ENCODE results near the gene UNC80. TPM values are rescaled to one million over a fixed set of nuclear protein-coding genes. Genes with fewer than 3 reads are reported as not detected.

Gene UNC80
- total RNA-seq: under 1 TPM in 1 of 4 donors, not detected in 3; under 0.01 TPM

- TF ChIP-seq, protein P1, sequence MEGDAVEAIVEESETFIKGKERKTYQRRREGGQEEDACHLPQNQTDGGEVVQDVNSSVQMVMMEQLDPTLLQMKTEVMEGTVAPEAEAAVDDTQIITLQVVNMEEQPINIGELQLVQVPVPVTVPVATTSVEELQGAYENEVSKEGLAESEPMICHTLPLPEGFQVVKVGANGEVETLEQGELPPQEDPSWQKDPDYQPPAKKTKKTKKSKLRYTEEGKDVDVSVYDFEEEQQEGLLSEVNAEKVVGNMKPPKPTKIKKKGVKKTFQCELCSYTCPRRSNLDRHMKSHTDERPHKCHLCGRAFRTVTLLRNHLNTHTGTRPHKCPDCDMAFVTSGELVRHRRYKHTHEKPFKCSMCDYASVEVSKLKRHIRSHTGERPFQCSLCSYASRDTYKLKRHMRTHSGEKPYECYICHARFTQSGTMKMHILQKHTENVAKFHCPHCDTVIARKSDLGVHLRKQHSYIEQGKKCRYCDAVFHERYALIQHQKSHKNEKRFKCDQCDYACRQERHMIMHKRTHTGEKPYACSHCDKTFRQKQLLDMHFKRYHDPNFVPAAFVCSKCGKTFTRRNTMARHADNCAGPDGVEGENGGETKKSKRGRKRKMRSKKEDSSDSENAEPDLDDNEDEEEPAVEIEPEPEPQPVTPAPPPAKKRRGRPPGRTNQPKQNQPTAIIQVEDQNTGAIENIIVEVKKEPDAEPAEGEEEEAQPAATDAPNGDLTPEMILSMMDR (IDR thresholded peaks at IDR 0.05; ENCODE audit: low read depth): no peak
Measured at GRCh38 chr2:209771474-209772289, at the start of gene UNC80. Gene UNC80 (plus strand): TSS chr2:209771832. CDS start chr2:209772073, 241 bp downstream.

GRCh38 chr2:209726311-209726710 is 45.3 kb upstream of the UNC80 start:
- TF ChIP-seq, protein P1 (IDR thresholded peaks at IDR 0.05; ENCODE audit: low read depth): no peak

GRCh38 chr2:209727077-209727476 is 44.6 kb upstream of the UNC80 start:
- TF ChIP-seq, protein P1 (IDR thresholded peaks at IDR 0.05; ENCODE audit: low read depth): no peak

DNA sequence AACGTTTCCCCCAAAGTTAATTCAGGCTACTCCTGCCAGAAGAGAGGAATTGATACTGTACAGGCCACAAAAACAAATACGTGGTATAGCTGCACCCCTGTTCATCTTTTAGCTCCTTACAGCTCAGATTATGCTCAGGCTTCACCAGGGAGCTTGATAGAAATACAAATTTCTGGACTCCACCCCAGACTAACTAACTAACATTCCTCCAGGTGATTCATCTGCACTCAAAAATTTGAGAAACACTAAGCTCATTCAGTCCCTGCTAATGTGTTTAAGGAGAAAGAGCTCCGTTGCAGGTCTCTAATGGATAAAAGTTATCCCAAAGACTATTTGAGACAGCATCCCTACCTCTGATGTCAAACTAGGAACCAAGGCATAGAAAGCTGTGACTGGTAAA is 36.8 kb upstream of the UNC80 start:
- TF ChIP-seq, protein P1 (IDR thresholded peaks at IDR 0.05; ENCODE audit: low read depth): no peak

DNA sequence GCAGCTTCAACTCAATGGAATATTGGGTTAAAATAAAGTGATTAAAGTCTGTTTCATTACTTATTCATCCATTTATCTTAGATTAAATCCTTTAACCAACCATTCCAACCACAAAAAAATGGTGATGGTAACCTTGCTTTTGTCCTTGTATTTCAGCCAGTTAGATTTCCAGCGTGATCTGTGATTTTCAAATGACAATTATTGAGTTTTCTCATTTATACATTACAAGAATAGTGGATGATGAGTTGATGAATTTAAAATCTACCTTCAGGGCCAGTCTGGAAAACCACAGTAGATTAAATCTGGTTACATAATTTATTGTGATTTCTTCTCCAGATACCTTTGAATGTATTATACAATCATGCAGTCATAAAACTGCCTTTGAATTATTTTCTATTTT is 29.7 kb upstream of the UNC80 start:
- TF ChIP-seq, protein P1 (IDR thresholded peaks at IDR 0.05; ENCODE audit: low read depth): no peak

DNA sequence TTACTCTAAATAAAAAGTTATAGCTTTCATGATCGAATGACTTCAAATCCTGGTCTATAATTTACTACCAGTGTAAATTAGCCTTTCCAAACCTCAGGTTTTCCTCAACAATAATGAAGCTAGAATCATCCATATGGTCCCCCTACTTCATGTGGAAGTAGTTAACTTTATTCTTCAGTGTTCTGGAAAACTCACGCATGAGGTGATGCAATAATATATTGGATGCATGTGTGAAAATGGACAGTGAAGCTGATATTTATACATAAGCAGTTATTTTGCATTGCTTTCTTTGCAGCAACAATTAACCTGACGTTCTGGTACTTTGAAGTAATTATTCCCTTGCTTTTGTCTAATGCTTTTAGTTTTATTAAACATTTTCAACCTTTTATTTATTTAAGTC is 18.6 kb upstream of the UNC80 start:
- TF ChIP-seq, protein P1 (IDR thresholded peaks at IDR 0.05; ENCODE audit: low read depth): no peak

DNA sequence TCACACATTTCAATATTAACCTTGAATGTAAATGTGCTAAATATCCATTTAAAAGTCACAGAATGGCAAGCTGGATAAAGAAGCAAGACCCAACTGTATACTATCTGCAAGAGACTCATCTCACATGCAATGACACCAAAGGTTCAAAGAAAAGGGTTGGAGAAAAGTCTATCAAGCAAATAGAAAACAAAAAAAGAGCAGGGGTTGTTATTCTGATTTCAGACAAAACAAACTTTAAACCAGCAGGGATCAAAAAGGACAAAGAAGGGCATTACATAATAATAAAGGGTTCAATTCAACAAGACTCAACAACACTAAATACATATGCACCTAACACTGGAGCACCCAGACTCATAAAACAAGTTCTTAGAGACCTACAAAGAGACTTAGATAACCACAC is 14.5 kb upstream of the UNC80 start:
- TF ChIP-seq, protein P1 (IDR thresholded peaks at IDR 0.05; ENCODE audit: low read depth): no peak
